ENCODE data around the gene LTBP3.

GRCh38 chr11:65554842-65555430 lies 3.2 kb downstream of the LTBP3 start:
- no peak for TF ChIP-seq CTCF (IDR thresholded peaks at IDR 0.05; ENCODE audit: extremely low read depth in 1 of 2, insufficient read depth in 1 of 2, low read depth in 1 of 2, low read length in 2 of 2)
- TF ChIP-seq EZH2 (IDR thresholded peaks at IDR 0.05; ENCODE audit: borderline replicate concordance, low read depth, low read length, severe bottlenecking): no peak
- no peak for TF ChIP-seq POLR2A (IDR thresholded peaks at IDR 0.05; ENCODE audit: low read depth, low read length)
- no peak for TF ChIP-seq FOS (IDR thresholded peaks at IDR 0.05; ENCODE audit: borderline replicate concordance, insufficient read depth, low read length)
- no peak for TF ChIP-seq POLR2AphosphoS5 (IDR thresholded peaks at IDR 0.05; ENCODE audit: insufficient read depth, low read depth, low read length)

Measured in endothelial cell of umbilical vein (primary cell).